TTC549 (cell line): ENCODE data around the gene FBXO15.

Experiments used
- FAIRE-seq: peaks from 2 replicates; lab custom pipeline; 2012; peaks lifted over from hg19 to GRCh38; lab: Jason Lieb, UNC

FBXO15 gene

GRCh38 chr18:74110976-74111375, 36.7 kb downstream of the FBXO15 start:
- no peak for FAIRE-seq

DNA sequence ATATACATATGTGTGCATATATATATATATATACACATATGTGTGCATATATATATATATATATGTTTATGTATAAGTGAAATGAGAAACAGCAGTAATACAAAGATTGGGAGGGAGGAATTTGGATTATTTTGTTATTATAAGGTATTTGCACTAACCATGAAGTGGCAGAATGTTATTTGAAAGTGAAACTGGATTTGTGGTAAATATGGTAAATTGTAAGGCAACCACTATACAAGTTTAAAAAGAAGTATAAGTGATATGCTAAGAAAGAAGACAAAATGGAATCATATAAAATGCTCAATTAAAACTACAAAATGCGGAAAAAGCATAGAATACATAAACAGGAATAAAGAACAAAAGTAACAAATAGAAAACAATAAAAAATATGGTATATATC, 37.5 kb downstream of the FBXO15 start:
- FAIRE-seq, result no peak

DNA sequence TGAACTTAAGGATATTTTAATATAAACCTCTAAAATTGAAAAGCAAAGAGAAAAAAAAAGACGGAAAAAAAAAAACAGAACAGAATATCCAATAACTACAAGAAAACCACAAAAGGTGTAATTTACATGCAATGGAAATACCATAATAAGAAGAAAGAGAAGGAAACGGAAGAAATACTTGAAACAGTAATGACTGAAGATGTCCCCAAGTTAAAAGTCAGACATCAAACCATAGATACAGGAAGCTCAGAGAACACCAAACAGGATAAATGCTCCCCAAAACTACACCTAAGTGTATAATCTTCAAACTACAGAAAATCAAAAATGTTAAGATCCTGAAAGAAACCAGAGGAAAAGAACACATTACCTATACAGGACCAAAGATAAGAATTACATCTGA, 39.2 kb downstream of the FBXO15 start:
- no peak for FAIRE-seq

GRCh38 chr18:74097803-74098202, 49.8 kb downstream of the FBXO15 start:
- no peak for FAIRE-seq

DNA sequence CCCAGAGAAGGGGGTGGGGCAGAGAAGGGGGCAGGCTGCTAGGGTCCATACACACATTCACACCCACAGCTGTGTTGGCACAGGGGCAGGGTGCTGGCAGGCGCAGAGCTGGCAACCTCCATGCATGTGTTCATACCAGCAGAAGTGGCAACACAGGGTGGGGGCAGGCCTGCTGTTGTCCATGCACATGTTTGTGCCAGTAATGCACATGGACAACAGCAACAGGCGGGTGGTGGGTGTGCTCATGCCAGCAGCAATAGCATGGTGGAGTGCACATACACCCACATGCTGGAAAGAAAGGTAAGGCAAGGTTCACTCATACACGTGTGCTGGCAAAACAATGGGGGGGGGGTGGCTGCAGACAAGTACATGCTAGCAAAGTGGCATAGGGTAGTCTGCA, 54.7 kb downstream of the FBXO15 start:
- no peak for FAIRE-seq

- FAIRE-seq, result no peak
These were observed 63.3 kb downstream of the FBXO15 start for GRCh38 chr18:74084184-74084855.

- FAIRE-seq, result no peak
These were observed 64.1 kb downstream of the FBXO15 start for GRCh38 chr18:74083557-74083952.

DNA sequence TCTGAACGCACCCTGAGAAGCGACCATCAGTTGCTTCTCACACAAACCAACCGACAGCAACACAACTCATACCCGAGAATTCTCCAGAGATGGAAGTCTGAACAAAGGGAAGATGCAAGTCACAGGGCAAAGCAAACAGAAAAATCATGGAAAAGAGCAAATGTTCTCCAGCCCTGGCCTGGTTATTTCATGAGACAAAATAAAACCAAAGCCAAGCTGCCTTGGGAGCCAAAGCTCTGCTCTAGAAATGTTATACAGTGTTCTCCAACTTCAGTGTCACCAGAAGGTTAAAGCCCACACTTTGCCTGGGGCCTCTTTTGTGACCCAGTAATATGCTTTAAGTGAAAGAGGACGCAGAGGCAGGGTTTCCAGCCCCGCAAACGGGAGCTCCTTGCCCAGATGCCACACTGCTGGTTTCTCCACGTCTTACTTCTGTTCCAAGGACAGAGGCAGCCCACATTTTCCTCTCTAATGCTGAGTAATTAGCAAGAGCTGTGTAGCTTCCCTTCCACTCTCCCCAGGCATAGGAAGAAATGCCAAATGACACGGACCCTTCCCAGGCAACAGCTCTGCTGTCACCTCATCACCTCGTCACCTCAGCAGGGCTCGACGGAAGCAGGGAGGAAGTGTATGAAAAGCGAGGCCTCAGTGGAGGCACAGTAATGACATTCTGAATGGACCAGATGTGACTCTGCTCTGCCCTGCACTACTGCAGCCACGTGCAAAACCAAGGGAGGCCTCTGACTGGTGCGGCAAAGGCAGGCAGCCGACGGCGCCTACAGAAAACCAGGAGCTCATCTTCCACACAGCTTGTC, 64.7 kb downstream of the FBXO15 start:
- no peak for FAIRE-seq

GRCh38 chr18:74081966-74082741, 65.5 kb downstream of the FBXO15 start:
- FAIRE-seq, result no peak

DNA sequence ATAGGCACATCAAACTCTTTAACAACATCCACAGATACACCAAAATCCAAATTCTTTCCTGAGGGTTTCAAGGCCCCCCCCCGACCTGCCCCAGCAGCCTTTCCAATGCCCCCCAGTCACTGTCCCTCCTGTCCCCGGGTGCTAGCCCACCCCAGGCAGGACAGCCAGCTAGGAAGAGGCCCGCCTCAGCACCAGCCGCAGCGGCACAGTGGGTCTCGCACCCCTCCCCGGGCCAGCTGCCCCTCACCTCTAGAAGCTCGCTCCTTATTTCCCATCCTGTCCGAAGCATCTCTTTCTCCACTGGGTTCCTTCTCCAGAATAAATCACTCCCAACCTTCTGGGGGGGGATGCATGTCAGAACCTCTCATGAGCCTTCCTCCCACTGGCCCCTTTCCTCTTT, 69.4 kb downstream of the FBXO15 start:
- no peak for FAIRE-seq

DNA sequence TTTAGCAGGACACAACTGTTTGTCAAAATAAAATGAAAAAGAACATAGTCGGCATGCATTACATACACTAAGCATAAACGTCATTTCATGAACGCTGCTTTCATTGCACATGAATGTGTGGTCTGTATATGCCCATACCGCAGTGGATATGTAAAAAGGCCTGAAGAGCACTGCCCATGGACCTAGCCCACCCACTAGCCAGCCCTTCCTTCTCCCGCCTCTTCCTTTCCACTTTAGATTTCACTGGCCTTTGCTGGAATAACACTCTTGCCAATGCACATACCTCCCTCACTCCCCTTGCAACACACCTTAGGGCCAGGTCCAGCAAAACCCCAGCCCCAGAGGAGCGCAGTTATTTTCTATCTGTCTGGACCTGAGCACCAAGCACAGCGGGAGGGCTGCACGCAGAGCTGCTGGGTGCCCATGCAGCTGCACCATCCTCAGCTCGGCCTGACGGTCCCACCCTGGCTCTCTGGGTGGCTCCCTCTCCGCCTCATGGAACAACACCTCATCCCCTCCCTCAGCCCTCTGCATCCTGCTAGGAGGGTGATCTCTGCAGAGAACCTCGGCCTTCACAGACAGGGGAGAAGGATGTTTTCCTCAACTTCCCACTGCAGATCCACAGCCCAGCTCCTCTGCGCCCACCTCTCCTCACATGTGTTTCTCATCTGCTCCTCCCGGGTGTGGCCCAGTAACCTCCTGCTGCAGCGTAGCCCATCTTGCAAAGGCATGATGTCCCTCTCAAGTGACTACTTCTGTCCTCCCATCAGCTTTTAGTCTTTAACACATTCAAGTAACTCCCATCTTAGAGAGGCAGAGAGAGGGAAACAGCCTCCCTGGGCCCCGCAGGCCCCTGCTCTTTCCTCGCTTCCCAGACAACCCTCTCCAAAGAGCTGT, 72.7 kb downstream of the FBXO15 start:
- FAIRE-seq, result no peak

DNA sequence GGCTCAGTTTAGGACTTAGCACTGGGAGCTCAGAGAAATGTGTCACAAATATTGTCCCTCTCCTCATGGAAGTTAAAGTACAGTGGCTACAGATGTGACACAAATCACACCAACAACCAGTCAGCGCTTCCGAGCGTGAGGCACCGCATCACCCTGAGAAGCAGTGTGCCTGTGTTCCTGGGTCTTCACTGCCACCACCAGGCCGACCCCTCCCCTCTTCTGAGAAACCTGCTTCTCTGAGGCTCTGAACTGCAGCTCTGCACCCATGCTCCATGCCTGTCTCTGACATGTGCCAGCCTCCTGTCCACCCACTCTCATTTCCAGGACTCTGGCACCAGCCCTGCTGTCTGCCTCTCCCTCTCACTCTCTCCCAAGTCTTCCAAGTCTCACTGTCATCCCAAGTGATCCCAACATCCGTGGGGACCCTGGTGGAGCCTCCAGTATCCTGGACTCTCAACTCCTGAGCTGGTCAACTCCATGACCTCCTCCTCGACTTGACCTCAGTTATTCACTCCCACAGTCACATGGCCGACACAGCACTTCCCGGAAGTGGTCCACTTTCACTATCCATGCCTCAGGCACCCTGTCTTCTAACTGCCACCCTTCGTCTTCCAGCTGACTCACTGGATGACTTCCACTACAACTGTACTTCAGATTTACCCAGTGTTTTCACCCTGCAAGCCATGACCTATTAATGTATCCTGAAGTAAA, 73.5 kb downstream of the FBXO15 start:
- FAIRE-seq, result no peak

DNA sequence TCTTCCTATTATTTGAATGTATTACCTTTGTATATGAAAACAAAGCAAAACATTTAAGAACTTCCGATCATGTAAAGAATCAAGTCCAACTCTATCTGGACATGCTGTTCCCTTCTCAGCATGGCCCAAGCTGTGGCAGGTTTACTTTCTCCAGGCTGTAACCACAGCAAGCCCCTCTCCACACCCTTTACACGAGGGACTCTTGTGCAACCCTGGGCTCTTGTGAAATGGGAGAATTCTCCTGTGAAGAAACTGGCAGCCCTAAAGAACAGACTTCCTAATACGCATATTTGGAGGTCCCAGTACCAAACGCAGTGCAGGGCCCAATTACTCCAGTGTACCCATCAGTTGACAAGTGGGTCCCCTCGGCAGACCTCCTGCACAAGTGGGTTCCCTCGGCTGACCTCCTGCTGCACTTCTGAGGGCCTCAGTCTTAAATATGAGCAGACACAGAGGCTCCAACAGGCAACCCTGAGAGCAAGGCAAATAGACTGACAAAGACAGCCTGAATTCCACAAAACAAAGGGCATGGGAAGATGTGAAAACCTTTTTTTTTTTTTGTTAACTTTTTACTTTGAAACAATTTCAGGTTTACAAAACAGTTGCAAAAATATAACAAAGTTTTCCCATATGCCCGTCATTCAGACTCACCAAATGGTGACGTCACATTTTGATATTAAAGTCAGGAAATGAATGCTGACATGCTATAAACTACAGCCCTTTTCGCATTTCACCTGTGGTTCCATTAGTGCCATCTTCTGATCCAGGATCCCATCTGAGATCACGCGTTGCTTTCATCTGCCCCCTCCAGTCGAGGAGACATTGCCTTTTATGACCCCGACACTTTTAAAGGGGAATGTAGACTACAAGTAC, 78.2 kb downstream of the FBXO15 start:
- no peak for FAIRE-seq

DNA sequence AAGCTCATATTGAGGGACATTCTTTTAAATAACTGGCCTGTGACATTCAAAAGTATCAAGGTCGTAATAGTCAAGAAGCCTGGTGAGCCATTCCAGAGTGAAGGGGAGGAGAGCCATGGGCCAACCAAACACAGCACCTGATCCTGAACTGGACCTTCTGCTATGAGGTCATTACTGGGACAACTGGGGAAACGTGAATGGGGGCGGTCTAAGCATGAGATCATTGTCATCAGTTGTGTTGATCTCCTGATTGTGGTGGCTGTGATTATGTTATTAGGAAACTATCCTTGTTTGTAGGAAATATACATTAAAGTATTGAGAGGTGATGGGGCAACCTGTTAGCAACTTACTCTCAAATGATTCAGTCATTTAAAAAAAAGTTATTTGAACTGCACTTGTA, 79.3 kb downstream of the FBXO15 start:
- no peak for FAIRE-seq

GRCh38 chr18:74066018-74066417, 81.6 kb downstream of the FBXO15 start:
- FAIRE-seq, result no peak

- FAIRE-seq, result no peak
These were observed 82.3 kb downstream of the FBXO15 start for GRCh38 chr18:74065366-74065765.

DNA sequence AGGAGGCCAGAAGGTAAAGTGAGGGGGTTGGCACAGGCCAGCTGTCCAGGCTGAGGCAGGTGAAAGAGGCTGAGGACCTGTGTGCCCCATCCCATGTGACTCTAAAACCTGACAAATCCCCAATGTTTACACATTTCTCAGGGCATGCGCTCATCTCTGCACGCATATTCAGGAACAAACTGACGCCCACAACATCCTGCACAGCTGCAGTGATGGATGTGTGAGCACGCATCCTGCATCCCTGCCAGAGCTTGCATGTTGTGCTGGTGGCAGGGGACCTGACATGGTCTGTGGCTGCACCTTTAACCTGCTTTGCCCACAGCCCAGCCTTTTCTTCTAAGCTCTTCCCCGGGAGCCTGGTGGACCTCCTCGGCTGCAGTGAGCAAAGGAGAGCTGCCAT, 83.1 kb downstream of the FBXO15 start:
- FAIRE-seq, result no peak

- FAIRE-seq, result no peak
These were observed 84.1 kb downstream of the FBXO15 start for GRCh38 chr18:74063557-74063956.

DNA sequence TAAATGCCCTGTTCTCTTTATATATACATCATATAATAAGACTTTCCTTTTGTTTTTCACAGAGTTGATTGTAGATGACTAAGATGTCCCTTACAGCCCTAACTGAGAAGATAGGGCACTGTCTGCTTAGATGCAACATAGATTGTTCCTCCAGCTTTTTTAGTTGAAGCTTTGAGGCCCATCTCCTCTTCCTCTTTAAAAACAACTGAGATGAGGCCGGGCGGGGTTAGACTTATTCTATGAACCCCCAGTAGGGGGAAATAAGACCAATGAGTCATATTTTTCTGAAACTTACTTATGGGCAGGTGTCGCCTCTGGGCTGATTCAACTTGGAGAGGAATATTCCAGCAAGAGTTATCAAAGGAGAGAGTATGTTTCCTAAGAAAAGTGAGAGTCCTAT, 84.6 kb downstream of the FBXO15 start:
- no peak for FAIRE-seq

GRCh38 chr18:74062037-74062436, 85.6 kb downstream of the FBXO15 start:
- no peak for FAIRE-seq
